HG03025 (cell line): ENCODE measurements around the gene GART.
"Not testable (repeated sequence)": the region's sequence is repeated elsewhere in the genome, so short reads cannot be mapped to it uniquely, and the experiment has no call there.

Source experiments
- ATAC-seq: cut with Tn5 transposase; IDR thresholded peaks from one replicate; pipeline ENCODE4 v1.9.1; 2021; ENCODE audit warnings: mild to moderate bottlenecking, moderate library complexity; ENCODE audit not compliant: unreplicated experiment, low FRiP score

GART gene

GRCh38 chr21:33478182-33478581 lies 63.7 kb downstream of the GART start:
- ATAC-seq, result no peak

GRCh38 chr21:33477066-33477465 lies 64.9 kb downstream of the GART start:
- ATAC-seq, result no peak

- ATAC-seq, result no peak
Measured at GRCh38 chr21:33473344-33473743, 68.6 kb downstream of the GART start.

GRCh38 chr21:33470701-33471100 lies 71.2 kb downstream of the GART start:
- no peak for ATAC-seq

GRCh38 chr21:33469183-33469582 lies 72.7 kb downstream of the GART start:
- ATAC-seq, result not testable (repeated sequence)

- no peak for ATAC-seq
Measured at GRCh38 chr21:33461538-33462250, 80.2 kb downstream of the GART start.

- no peak for ATAC-seq
Measured at GRCh38 chr21:33458861-33459260, 83.1 kb downstream of the GART start.

GRCh38 chr21:33455686-33456446 lies 86.1 kb downstream of the GART start:
- no peak for ATAC-seq
